ENCODE results near the gene CDK14. TPM values are rescaled to one million over a fixed set of nuclear protein-coding genes. Genes with fewer than 3 reads are reported as not detected.
A peak's percentile ranks its signal among the peaks of the same experiment; 100 is the strongest.

CDK14 gene
- polyA plus RNA-seq, 12 donors, result 16.8 to 28.5 (median 23.8) TPM; not detected in 1

- DNase-seq, result peak; percentile 23
Measured at GRCh38 chr7:90999989-91000979, 404.2 kb downstream of the CDK14 start.

GRCh38 chr7:91005024-91005423 is 408.9 kb downstream of the CDK14 start:
- DNase-seq, result no peak

GRCh38 chr7:91005841-91006240 is 409.7 kb downstream of the CDK14 start:
- DNase-seq, result no peak

- DNase-seq, result no peak
Measured at GRCh38 chr7:91007371-91007770, 411.2 kb downstream of the CDK14 start.

GRCh38 chr7:91013078-91013477 is 417.0 kb downstream of the CDK14 start:
- no peak for DNase-seq

- no peak for DNase-seq
Measured at GRCh38 chr7:91019686-91020385, 423.7 kb downstream of the CDK14 start.

- no peak for DNase-seq
Measured at GRCh38 chr7:91020636-91021385, 424.7 kb downstream of the CDK14 start.

GRCh38 chr7:91021956-91022355 is 425.8 kb downstream of the CDK14 start:
- no peak for DNase-seq

GRCh38 chr7:91025906-91026390 is 429.8 kb downstream of the CDK14 start:
- DNase-seq, result no peak

GRCh38 chr7:91029688-91030087 is 433.6 kb downstream of the CDK14 start:
- no peak for DNase-seq

GRCh38 chr7:91030680-91031380 is 434.7 kb downstream of the CDK14 start:
- no peak for DNase-seq

GRCh38 chr7:91031757-91032156 is 435.6 kb downstream of the CDK14 start:
- DNase-seq, result no peak

GRCh38 chr7:91033574-91033973 is 437.5 kb downstream of the CDK14 start:
- no peak for DNase-seq

GRCh38 chr7:91034459-91035368 is 438.6 kb downstream of the CDK14 start:
- DNase-seq, result peak; percentile 73

GRCh38 chr7:91039033-91039432 is 442.9 kb downstream of the CDK14 start:
- DNase-seq, result no peak

GRCh38 chr7:91041141-91041540 is 445.0 kb downstream of the CDK14 start:
- no peak for DNase-seq

- no peak for DNase-seq
Measured at GRCh38 chr7:91041901-91042484, 445.9 kb downstream of the CDK14 start.

GRCh38 chr7:91043186-91043585 is 447.1 kb downstream of the CDK14 start:
- no peak for DNase-seq

GRCh38 chr7:91043924-91044645 is 448.0 kb downstream of the CDK14 start:
- DNase-seq, result no peak

Data from muscle of arm (tissue), 12 donors.